Spleen (tissue), 11 donors: ENCODE results near the gene GLYR1. TPM values are rescaled to one million over a fixed set of nuclear protein-coding genes. Genes with fewer than 3 reads are reported as not detected.

Experiments used
- DNase-seq: peaks from one replicate; pipeline ENCODE4 v3.0.0-alpha.2; 2020
- H3K27ac ChIP-seq, 8 donors: fragments of 200-600 bp; sonication (generic) in 7 of 8; 1 replicate in 4 of 8; 2 replicates in 4 of 8; pipeline versions ENCODE4 v1.5.0 to v1.8.0; 2016 to 2021; ENCODE audit warnings: inconsistent platforms in 4 of 8, mild to moderate bottlenecking in 4 of 8, moderate library complexity in 1 of 8
- H3K27me3 ChIP-seq, 7 donors: fragments of 200-600 bp; sonication (generic) in 6 of 7; replicated peaks in 1 of 7; 1 replicate in 4 of 7; 2 replicates in 3 of 7; pipeline versions ENCODE4 v1.5.0 to v1.8.0; 2016 to 2021; ENCODE audit warnings: inconsistent platforms in 3 of 7, mild to moderate bottlenecking in 1 of 7
- H3K36me3 ChIP-seq, 6 donors: fragments of 200-600 bp; sonication (generic) in 5 of 6; 1 replicate in 4 of 6; 2 replicates in 2 of 6; pipeline versions ENCODE4 v1.5.0 to v1.8.0; 2016 to 2021; ENCODE audit warnings: inconsistent platforms in 2 of 6
- H3K4me1 ChIP-seq, 6 donors: fragments of 200-600 bp; sonication (generic) in 5 of 6; 1 replicate in 3 of 6; 2 replicates in 3 of 6; pipeline versions ENCODE4 v1.5.0 to v1.8.0; 2016 to 2021; ENCODE audit warnings: inconsistent platforms in 3 of 6
- H3K4me3 ChIP-seq, 8 donors: fragments of 200-600 bp; sonication (generic) in 7 of 8; 1 replicate in 4 of 8; 2 replicates in 4 of 8; pipeline versions ENCODE4 v1.5.0 to v1.8.0; 2016 to 2021; ENCODE audit warnings: inconsistent platforms in 4 of 8, mild to moderate bottlenecking in 4 of 8, moderate library complexity in 2 of 8
- H3K9me3 ChIP-seq, 8 donors: fragments of 200-600 bp; sonication (generic) in 7 of 8; 1 replicate in 4 of 8; 2 replicates in 4 of 8; pipeline versions ENCODE4 v1.5.0 to v1.8.0; 2016 to 2021; ENCODE audit warnings: inconsistent platforms in 4 of 8
- POLR2A ChIP-seq, 3 donors: fragments of 450-650 bp; IDR thresholded peaks; one replicate each; pipeline ENCODE4 v1.5.1; 2017; ENCODE audit warnings: antibody characterized with exemption in 3 of 3, mild to moderate bottlenecking in 1 of 3
- POLR2AphosphoS5 ChIP-seq, 3 donors: sonication (generic); formaldehyde crosslinking; IDR thresholded peaks; one replicate each; pipeline ENCODE4 v1.5.1; 2017; ENCODE audit warnings: antibody characterized with exemption in 3 of 3
- WGBS, 5 donors: extraction: QIAGEN DNeasy Blood & Tissue Kit in 3 of 5; methylation state at CpG; one replicate each; pipeline versions ENCODE4 v1.1.5 to v1.1.7; 2013 to 2018; 5-methylcytosine and 5-hydroxymethylcytosine counted together
- intact Hi-C: fragments of 100-400 bp; cut with DNase I; formaldehyde crosslinking; loops from one replicate; pipeline ENCODE4 v1.15.0; 2023; ENCODE audit warnings: low total_unique reads
- polyA plus RNA-seq, 3 donors: library from polyadenylated mRNA; stranded (reverse); fragments of 200-250 nt; gene quantifications; one replicate each; pipeline ENCODE4 v1.2.1, GENCODE V29; 2013
- total RNA-seq, 7 donors: library from RNA; depleted of rRNA in 3 of 7; stranded (reverse); fragments of >200 nt in 3 of 7; fragmentation: NEBNext Ultra II Directional in 4 of 7; extraction: Animal tissue kit (Norgen Biotek cat#: 25700) in 4 of 7; gene quantifications; one replicate each; pipeline versions ENCODE4 v1.1.0 to v1.2.1, GENCODE V29; 2016 to 2021
- TF ChIP-seq, protein P1 (sequence below), 11 experiments: fragments of 200-600 bp in 7 of 11; fragments of 450-650 bp in 4 of 11; sonication (generic) in 4 of 11; IDR thresholded peaks in 8 of 11; conservative IDR thresholded peaks in 3 of 11; 1 replicate in 7 of 11; 2 replicates in 4 of 11; pipeline versions ENCODE4 v1.4.0 to v1.8.0; 2016 to 2021; ENCODE audit warnings: antibody characterized with exemption in 11 of 11, inconsistent platforms in 4 of 11, mild to moderate bottlenecking in 1 of 11
- donor health status: healthy with polysubstance abuse.
- donor health status: DM: no; HTN: no; CAD: no; lungs with moderate emphysema.
- donor health status: DM: no; HTN: no; CAD: no.
- donor health status: Bipolar disorder and iron deficiency.
- donor health status: healthy.
- donor health status: DM: no; HTN: no; CAD: no.
- donor health status: DM: yes; HTN: yes; CAD: no.

Gene GLYR1
- total and polyA plus RNA-seq, 10 donors = 26.6 to 117 (median 62.3) TPM

DNA sequence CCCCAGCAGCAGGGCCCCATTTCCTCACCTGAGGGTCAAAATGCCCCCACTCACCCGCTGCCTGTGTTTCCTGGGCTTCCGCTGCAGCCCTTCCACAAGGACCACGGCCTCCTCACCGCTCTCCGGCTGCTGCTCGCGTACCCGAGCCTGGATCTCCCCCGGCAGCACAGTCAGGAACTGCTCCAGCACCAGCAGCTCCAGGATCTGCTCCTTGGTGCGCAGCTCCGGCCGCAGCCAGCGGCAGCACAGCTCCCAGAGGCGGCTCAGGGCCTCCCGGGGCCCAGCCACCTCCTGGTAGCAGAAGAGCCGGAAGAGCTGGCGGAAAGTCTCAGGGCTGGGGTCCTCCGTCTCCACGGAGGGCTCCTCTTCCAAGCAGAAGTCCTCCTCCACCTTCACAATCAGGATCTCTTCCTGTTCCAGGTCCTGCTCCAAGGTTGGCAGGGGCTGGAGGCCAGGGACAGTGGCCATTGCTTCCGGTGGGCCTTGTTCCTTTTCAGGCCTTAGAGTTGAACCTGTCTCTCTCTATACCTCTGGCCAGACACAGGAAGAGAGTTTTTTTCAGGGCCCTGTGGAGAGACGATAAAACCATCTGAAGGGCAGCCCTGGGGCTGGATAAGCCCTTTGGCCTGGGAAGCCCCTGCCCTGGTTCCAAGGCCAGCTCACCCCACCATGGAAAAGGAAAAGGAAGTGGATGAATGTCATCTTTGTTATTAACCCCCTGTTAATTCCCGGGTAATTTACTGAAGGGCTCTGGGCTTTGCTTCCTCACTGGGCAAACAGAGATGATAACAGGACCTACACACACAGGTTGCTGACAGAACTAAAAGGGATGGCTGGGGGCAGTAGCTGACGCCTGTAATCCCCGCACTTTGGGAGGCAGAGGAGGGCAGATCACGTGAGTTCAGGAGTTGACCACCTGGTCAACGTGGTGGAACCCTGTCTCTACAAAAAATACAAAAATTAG lies 81.3 kb downstream of the GLYR1 start:
- no peaks in the 10 kb centered on the region for H3K27me3 ChIP-seq
- DNase-seq = no peak
- peak overlapping the region; percentile 85 to 99 (median 95) for H3K4me3 ChIP-seq
- peak overlapping the region; percentile 60 to 95 (median 88) for H3K27ac ChIP-seq
- H3K9me3 ChIP-seq = no peaks in the 10 kb centered on the region
- intact Hi-C loops = loop anchor here (5.0 kb wide), 1 partner anchor 37 kb away; the partner anchor contains the start of gene ROGDI
- WGBS, 5 donors = 62 to 73% (median 66%) methylated on average over 24 to 26 of the region's 26 CpGs
- peaks cover 24 to 75% (median 60%) of the 10 kb centered on the region in 6 donors for H3K4me1 ChIP-seq
- peak; percentile 32 to 62 (median 56) for TF ChIP-seq POLR2AphosphoS5 (IDR thresholded peaks at IDR 0.05)
- TF ChIP-seq, protein P1, sequence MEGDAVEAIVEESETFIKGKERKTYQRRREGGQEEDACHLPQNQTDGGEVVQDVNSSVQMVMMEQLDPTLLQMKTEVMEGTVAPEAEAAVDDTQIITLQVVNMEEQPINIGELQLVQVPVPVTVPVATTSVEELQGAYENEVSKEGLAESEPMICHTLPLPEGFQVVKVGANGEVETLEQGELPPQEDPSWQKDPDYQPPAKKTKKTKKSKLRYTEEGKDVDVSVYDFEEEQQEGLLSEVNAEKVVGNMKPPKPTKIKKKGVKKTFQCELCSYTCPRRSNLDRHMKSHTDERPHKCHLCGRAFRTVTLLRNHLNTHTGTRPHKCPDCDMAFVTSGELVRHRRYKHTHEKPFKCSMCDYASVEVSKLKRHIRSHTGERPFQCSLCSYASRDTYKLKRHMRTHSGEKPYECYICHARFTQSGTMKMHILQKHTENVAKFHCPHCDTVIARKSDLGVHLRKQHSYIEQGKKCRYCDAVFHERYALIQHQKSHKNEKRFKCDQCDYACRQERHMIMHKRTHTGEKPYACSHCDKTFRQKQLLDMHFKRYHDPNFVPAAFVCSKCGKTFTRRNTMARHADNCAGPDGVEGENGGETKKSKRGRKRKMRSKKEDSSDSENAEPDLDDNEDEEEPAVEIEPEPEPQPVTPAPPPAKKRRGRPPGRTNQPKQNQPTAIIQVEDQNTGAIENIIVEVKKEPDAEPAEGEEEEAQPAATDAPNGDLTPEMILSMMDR (IDR thresholded peaks at IDR 0.05 in 8 of 11, conservative IDR thresholded peaks at IDR 0.05 in 3 of 11) = no peak
- H3K36me3 ChIP-seq = peaks cover 0 to 47% (median 29%) of the 10 kb centered on the region in 6 donors

DNA sequence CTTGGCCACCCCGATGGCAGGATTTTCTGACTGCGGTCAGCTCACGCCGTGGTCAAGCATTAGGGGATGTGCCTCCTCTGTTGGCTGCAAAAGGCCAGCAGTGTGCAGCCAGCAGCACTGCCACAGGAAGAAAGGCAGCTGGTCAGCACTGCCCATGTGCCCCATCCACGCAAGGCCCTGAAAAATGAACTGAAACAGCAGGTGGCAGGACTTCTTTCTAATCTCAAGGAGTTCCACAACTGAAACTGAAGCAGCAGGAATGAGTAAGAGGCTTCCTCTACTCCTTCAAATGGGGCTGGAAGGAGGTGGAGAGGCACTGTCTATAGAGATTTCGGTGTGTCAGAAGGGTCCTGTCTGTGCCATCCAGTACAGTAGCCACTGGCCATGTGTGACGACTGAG lies 83.3 kb downstream of the GLYR1 start:
- intact Hi-C loops = no loop called here
- Histone ChIP-seq H3K36me3 (peaks cover 0 to 67% (median 49%) of the 10 kb centered on the region in 6 donors), H3K27ac (peak overlapping the region in 4 of 8 donors; percentile 14 to 91 (median 71)), H3K4me1 (peaks cover 24 to 70% (median 55%) of the 10 kb centered on the region in 6 donors), H3K4me3 (peak overlapping the region in 2 of 8 donors; percentile 12 to 85), H3K9me3 (no peaks in the 10 kb centered on the region), H3K27me3 (no peaks in the 10 kb centered on the region)
- TF ChIP-seq, protein P1 (IDR thresholded peaks at IDR 0.05 in 8 of 11, conservative IDR thresholded peaks at IDR 0.05 in 3 of 11) = no peak
- TF ChIP-seq POLR2A (IDR thresholded peaks at IDR 0.05) = no peak
- WGBS, 5 donors = 67 to 91% (median 84%) methylated on average over 7 of the region's 7 CpGs
- no peak for DNase-seq

DNA sequence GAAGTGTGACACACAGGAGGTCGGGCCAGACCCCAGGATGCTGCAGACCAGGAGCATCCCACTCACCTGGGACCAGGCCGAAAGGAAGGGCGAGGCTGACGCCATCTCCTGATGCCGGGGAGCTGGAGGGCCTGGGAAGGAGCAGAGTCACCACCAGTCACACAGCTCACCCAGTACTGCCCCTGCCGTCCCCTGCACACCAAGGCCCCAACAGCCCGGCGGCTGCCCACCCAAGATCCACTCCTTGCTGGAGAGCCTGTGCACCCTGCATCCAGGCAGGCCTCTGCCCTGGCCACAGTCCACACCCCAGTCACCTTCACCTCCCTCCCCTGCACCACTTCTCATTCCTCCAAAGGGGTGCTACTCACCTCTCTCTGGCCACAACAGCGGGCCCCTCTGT lies 84.9 kb downstream of the GLYR1 start:
- 81 to 86% (median 84%) methylated on average over 4 to 9 of the region's 9 CpGs for WGBS, 5 donors
- DNase-seq = no peak
- intact Hi-C loops = no loop called here
- Histone ChIP-seq H3K9me3 (no peaks in the 10 kb centered on the region), H3K4me1 (peaks cover 14 to 54% (median 41%) of the 10 kb centered on the region in 6 donors), H3K4me3 (no peak overlapping the region), H3K36me3 (peaks cover 0 to 83% (median 63%) of the 10 kb centered on the region in 6 donors), H3K27me3 (no peaks in the 10 kb centered on the region), H3K27ac (peak overlapping the region in 1 of 8 donors; percentile 38)
- TF ChIP-seq, protein P1 (IDR thresholded peaks at IDR 0.05 in 8 of 11, conservative IDR thresholded peaks at IDR 0.05 in 3 of 11) = no peak
- TF ChIP-seq POLR2A (IDR thresholded peaks at IDR 0.05) = no peak
- peak in 1 of 3 donors; percentile 25 for TF ChIP-seq POLR2AphosphoS5 (IDR thresholded peaks at IDR 0.05)
